ENCODE data around the gene KMT5B. TPM values are rescaled to one million over a fixed set of nuclear protein-coding genes. Genes with fewer than 3 reads are reported as not detected.

The KMT5B gene
- total and polyA plus RNA-seq, 2 of the 13 experiments (the other 11 are each of a cell fraction or from before 2014, with no cell fraction given) = 17.6 to 23.7 TPM

GRCh38 chr11:68128682-68129327 is 84.3 kb downstream of the KMT5B start (continued):
- TF ChIP-seq MYC (CRISPR knock-in tag; IDR thresholded peaks at IDR 0.05; ENCODE audit: borderline replicate concordance) (peak; percentile 78; the same call in 1 of the 2 replicates), HMG20B (CRISPR knock-in tag; conservative IDR thresholded peaks at IDR 0.05) (no peak), SIX1 (CRISPR knock-in tag; IDR thresholded peaks at IDR 0.05; ENCODE audit: borderline replicate concordance) (no peak), IRX3 (CRISPR knock-in tag; IDR thresholded peaks at IDR 0.05; ENCODE audit: borderline replicate concordance, low read depth) (0 out of 2 replicates have a peak, but pooled peaks have one; percentile 49), EHMT2 (IDR thresholded peaks at IDR 0.05; ENCODE audit: borderline replicate concordance, low read depth, low read length) (no peak; the same call in 1 of the 2 replicates), XBP1 (CRISPR knock-in tag; IDR thresholded peaks at IDR 0.05) (no peak), RBM22 (optimal IDR thresholded peaks at IDR 0.05; ENCODE audit: low read length) (no peak), MED1 (CRISPR knock-in tag; IDR thresholded peaks at IDR 0.05) (peak; percentile 48), ZBTB25 (CRISPR knock-in tag; IDR thresholded peaks at IDR 0.05) (no peak), ZNF567 (CRISPR knock-in tag; IDR thresholded peaks at IDR 0.05; ENCODE audit: borderline replicate concordance) (0 out of 2 replicates have a peak, but pooled peaks have one; percentile 27), ONECUT2 (CRISPR knock-in tag; IDR thresholded peaks at IDR 0.05) (no peak), KDM5B (CRISPR knock-in tag; IDR thresholded peaks at IDR 0.05; ENCODE audit: borderline replicate concordance) (no peak), ZNF10 (CRISPR knock-in tag; IDR thresholded peaks at IDR 0.05; ENCODE audit: borderline replicate concordance, low read depth) (no peak), MXD4 (CRISPR knock-in tag; IDR thresholded peaks at IDR 0.05) (no peak; the same call in 1 of the 2 replicates), EP300 (IDR thresholded peaks at IDR 0.05; ENCODE audit: low read depth in 2 of 2, low read length in 2 of 2) (no peak), EP300 (CRISPR knock-in tag; IDR thresholded peaks at IDR 0.05; ENCODE audit: borderline replicate concordance) (no peak)
- TF ChIP-seq, protein P1, sequence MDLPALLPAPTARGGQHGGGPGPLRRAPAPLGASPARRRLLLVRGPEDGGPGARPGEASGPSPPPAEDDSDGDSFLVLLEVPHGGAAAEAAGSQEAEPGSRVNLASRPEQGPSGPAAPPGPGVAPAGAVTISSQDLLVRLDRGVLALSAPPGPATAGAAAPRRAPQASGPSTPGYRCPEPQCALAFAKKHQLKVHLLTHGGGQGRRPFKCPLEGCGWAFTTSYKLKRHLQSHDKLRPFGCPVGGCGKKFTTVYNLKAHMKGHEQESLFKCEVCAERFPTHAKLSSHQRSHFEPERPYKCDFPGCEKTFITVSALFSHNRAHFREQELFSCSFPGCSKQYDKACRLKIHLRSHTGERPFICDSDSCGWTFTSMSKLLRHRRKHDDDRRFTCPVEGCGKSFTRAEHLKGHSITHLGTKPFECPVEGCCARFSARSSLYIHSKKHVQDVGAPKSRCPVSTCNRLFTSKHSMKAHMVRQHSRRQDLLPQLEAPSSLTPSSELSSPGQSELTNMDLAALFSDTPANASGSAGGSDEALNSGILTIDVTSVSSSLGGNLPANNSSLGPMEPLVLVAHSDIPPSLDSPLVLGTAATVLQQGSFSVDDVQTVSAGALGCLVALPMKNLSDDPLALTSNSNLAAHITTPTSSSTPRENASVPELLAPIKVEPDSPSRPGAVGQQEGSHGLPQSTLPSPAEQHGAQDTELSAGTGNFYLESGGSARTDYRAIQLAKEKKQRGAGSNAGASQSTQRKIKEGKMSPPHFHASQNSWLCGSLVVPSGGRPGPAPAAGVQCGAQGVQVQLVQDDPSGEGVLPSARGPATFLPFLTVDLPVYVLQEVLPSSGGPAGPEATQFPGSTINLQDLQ (CRISPR knock-in tag; IDR thresholded peaks at IDR 0.05) = no peak
- TF ChIP-seq, protein P2, sequence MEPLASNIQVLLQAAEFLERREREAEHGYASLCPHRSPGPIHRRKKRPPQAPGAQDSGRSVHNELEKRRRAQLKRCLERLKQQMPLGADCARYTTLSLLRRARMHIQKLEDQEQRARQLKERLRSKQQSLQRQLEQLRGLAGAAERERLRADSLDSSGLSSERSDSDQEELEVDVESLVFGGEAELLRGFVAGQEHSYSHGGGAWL (CRISPR knock-in tag; IDR thresholded peaks at IDR 0.05) = no peak; the same call in 1 of the 2 replicates
- TF ChIP-seq, protein P3, sequence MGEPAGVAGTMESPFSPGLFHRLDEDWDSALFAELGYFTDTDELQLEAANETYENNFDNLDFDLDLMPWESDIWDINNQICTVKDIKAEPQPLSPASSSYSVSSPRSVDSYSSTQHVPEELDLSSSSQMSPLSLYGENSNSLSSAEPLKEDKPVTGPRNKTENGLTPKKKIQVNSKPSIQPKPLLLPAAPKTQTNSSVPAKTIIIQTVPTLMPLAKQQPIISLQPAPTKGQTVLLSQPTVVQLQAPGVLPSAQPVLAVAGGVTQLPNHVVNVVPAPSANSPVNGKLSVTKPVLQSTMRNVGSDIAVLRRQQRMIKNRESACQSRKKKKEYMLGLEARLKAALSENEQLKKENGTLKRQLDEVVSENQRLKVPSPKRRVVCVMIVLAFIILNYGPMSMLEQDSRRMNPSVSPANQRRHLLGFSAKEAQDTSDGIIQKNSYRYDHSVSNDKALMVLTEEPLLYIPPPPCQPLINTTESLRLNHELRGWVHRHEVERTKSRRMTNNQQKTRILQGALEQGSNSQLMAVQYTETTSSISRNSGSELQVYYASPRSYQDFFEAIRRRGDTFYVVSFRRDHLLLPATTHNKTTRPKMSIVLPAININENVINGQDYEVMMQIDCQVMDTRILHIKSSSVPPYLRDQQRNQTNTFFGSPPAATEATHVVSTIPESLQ (CRISPR knock-in tag; conservative IDR thresholded peaks at IDR 0.05) = no peak
- TF ChIP-seq, protein P4, sequence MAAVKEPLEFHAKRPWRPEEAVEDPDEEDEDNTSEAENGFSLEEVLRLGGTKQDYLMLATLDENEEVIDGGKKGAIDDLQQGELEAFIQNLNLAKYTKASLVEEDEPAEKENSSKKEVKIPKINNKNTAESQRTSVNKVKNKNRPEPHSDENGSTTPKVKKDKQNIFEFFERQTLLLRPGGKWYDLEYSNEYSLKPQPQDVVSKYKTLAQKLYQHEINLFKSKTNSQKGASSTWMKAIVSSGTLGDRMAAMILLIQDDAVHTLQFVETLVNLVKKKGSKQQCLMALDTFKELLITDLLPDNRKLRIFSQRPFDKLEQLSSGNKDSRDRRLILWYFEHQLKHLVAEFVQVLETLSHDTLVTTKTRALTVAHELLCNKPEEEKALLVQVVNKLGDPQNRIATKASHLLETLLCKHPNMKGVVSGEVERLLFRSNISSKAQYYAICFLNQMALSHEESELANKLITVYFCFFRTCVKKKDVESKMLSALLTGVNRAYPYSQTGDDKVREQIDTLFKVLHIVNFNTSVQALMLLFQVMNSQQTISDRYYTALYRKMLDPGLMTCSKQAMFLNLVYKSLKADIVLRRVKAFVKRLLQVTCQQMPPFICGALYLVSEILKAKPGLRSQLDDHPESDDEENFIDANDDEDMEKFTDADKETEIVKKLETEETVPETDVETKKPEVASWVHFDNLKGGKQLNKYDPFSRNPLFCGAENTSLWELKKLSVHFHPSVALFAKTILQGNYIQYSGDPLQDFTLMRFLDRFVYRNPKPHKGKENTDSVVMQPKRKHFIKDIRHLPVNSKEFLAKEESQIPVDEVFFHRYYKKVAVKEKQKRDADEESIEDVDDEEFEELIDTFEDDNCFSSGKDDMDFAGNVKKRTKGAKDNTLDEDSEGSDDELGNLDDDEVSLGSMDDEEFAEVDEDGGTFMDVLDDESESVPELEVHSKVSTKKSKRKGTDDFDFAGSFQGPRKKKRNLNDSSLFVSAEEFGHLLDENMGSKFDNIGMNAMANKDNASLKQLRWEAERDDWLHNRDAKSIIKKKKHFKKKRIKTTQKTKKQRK (IDR thresholded peaks at IDR 0.05; ENCODE audit: low read length) = no peak

All from HepG2 (cell line).